Mesenchymal stem cell (in vitro differentiated cells and primary cell): ENCODE results near the gene PNPLA1.

Source experiments
- DNase-seq: peaks from one replicate; pipeline ENCODE4 v3.0.0-alpha.2; 2013
- H2AFZ ChIP-seq: one replicate; pipeline ENCODE4 v1.6.1; 2013; ENCODE audit warnings: low read depth, mild to moderate bottlenecking, control low read depth, inconsistent platforms, low read length, moderate library complexity
- H2AK5ac ChIP-seq: 2 replicates; pipeline ENCODE4 v1.6.1; 2013; ENCODE audit warnings: low read length, moderate library complexity, mild to moderate bottlenecking, inconsistent platforms; ENCODE audit not compliant: severe bottlenecking
- H2BK120ac ChIP-seq: one replicate; pipeline ENCODE4 v1.6.1; 2013; ENCODE audit warnings: low read depth, mild to moderate bottlenecking, inconsistent platforms, low read length, moderate library complexity
- H2BK12ac ChIP-seq, 2 experiments: one replicate each; pipeline ENCODE4 v1.6.1; 2013; ENCODE audit warnings: inconsistent platforms in 2 of 2, low read length in 2 of 2, mild to moderate bottlenecking in 2 of 2, moderate library complexity in 2 of 2, control low read depth in 1 of 2
- H2BK15ac ChIP-seq: one replicate; pipeline ENCODE4 v1.6.1; 2013; ENCODE audit warnings: mild to moderate bottlenecking, low read depth, inconsistent platforms; ENCODE audit not compliant: poor library complexity, severe bottlenecking
- H2BK5ac ChIP-seq: 2 replicates; pipeline ENCODE4 v1.6.1; 2013; ENCODE audit warnings: low read depth, mild to moderate bottlenecking, low read length, control low read depth, inconsistent platforms; ENCODE audit not compliant: poor library complexity, severe bottlenecking
- H3K14ac ChIP-seq, 2 experiments: one replicate each; pipeline ENCODE4 v1.6.1; 2013; ENCODE audit warnings: inconsistent platforms in 2 of 2, low read length in 2 of 2, control low read depth in 1 of 2, mild to moderate bottlenecking in 1 of 2, moderate library complexity in 1 of 2
- H3K18ac ChIP-seq, 2 experiments: one replicate each; pipeline ENCODE4 v1.6.1; 2013; ENCODE audit warnings: inconsistent platforms in 2 of 2, low read length in 2 of 2, control low read depth in 1 of 2, low read depth in 1 of 2, mild to moderate bottlenecking in 1 of 2
- H3K23ac ChIP-seq, 2 experiments: one replicate each; pipeline ENCODE4 v1.6.1; 2013; ENCODE audit warnings: inconsistent platforms in 2 of 2, low read length in 2 of 2, mild to moderate bottlenecking in 2 of 2, moderate library complexity in 2 of 2, control low read depth in 1 of 2
- H3K27ac ChIP-seq: 2 replicates; pipeline ENCODE4 v1.5.1; 2013; ENCODE audit warnings: mild to moderate bottlenecking, moderate library complexity, low read length, control low read depth, inconsistent platforms; ENCODE audit not compliant: poor library complexity, severe bottlenecking
- H3K27me3 ChIP-seq, 2 experiments: 2 replicates each; pipeline versions ENCODE4 v1.6.1 to v1.7.0; 2013; ENCODE audit warnings: low read length in 2 of 2, mild to moderate bottlenecking in 2 of 2, moderate library complexity in 2 of 2, control low read depth in 1 of 2, inconsistent platforms in 1 of 2; ENCODE audit not compliant: control insufficient read depth in 1 of 2, insufficient read depth in 1 of 2
- H3K36me3 ChIP-seq, 2 experiments: 2 replicates each; pipeline versions ENCODE4 v1.6.1 to v1.7.0; 2013; ENCODE audit warnings: low read length in 2 of 2, control low read depth in 1 of 2, inconsistent platforms in 1 of 2, low read depth in 1 of 2, mild to moderate bottlenecking in 1 of 2; ENCODE audit not compliant: insufficient read depth in 2 of 2, control insufficient read depth in 1 of 2
- H3K4ac ChIP-seq, 2 experiments: one replicate each; pipeline ENCODE4 v1.6.1; 2013; ENCODE audit warnings: inconsistent platforms in 2 of 2, low read length in 2 of 2, mild to moderate bottlenecking in 2 of 2, moderate library complexity in 2 of 2, control low read depth in 1 of 2, low read depth in 1 of 2
- H3K4me1 ChIP-seq: 2 replicates; pipeline ENCODE4 v1.6.1; 2013; ENCODE audit warnings: low read depth, low read length, control low read depth; ENCODE audit not compliant: control insufficient read depth, insufficient read depth
- H3K4me2 ChIP-seq: 2 replicates; pipeline ENCODE4 v1.6.1; 2013; ENCODE audit warnings: low read length, mild to moderate bottlenecking, inconsistent platforms; ENCODE audit not compliant: poor library complexity, severe bottlenecking
- H3K4me3 ChIP-seq, 2 experiments: 2 replicates each; pipeline versions ENCODE4 v1.5.1 to v1.7.0; 2013; ENCODE audit warnings: low read length in 2 of 2, mild to moderate bottlenecking in 2 of 2, control low read depth in 1 of 2, low read depth in 1 of 2; ENCODE audit not compliant: insufficient read depth in 1 of 2
- H3K79me1 ChIP-seq: replicated peaks from 2 replicates; pipeline ENCODE4 v1.6.1; 2013; ENCODE audit warnings: mild to moderate bottlenecking, control low read depth, low read length, inconsistent platforms; ENCODE audit not compliant: poor library complexity, severe bottlenecking
- H3K9ac ChIP-seq: 2 replicates; pipeline ENCODE4 v1.7.0; 2013; ENCODE audit warnings: mild to moderate bottlenecking, low read length, moderate library complexity
- H3K9me3 ChIP-seq: 2 replicates; pipeline ENCODE4 v1.7.0; 2013; ENCODE audit warnings: mild to moderate bottlenecking, low read length; ENCODE audit not compliant: control insufficient read depth
- H4K8ac ChIP-seq: one replicate; pipeline ENCODE4 v1.6.1; 2013; ENCODE audit warnings: inconsistent platforms, mild to moderate bottlenecking, low read length, moderate library complexity
- H4K91ac ChIP-seq: one replicate; pipeline ENCODE4 v1.6.1; 2013; ENCODE audit warnings: mild to moderate bottlenecking, low read length, inconsistent platforms
- WGBS: methylation state at CpG from one replicate; pipeline ENCODE4 v1.1.7; 2013; ENCODE audit warnings: mixed read lengths; 5-methylcytosine and 5-hydroxymethylcytosine counted together

PNPLA1 gene

DNA sequence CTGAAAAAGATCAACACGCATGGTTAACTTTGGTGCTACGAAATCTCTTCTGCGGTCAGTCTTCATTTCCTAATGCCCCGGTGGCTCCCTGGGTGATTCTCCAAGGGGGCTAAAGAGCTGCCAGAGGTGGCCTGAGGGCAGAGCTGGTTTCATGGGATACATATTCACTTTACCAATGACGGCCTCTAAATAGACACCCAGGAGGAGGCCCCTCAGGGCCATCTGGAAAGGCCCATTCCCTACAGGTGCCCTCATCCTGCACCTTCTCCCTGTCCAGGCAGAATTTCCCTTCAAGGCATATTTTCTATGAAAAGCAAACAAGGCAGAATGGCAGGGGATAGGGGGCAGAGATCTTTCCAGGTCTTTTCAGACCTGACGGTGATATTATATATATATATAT is 54.3 kb downstream of the PNPLA1 start:
- no peak overlapping the region for H3K4me2 ChIP-seq
- H4K91ac ChIP-seq = no peak overlapping the region
- H2AK5ac ChIP-seq = no peak overlapping the region
- H3K27me3 ChIP-seq = peaks cover 45 to 76% of the 10 kb centered on the region in 2 experiments
- no peak overlapping the region for H3K23ac ChIP-seq
- no peak overlapping the region for H3K27ac ChIP-seq
- H3K4me3 ChIP-seq = no peak overlapping the region
- no peak overlapping the region for H2AFZ ChIP-seq
- no peak overlapping the region for H4K8ac ChIP-seq
- H3K18ac ChIP-seq = no peak overlapping the region
- peaks cover 4% of the 10 kb centered on the region for H3K4me1 ChIP-seq
- H3K9me3 ChIP-seq = no peaks in the 10 kb centered on the region
- H3K9ac ChIP-seq = no peak overlapping the region
- no peak overlapping the region for H2BK120ac ChIP-seq
- H3K79me1 ChIP-seq = no peaks in the 10 kb centered on the region
- 97% methylated on average over 5 of the region's 6 CpGs for WGBS
- H3K4ac ChIP-seq = no peak overlapping the region
- no peak overlapping the region for H2BK12ac ChIP-seq
- H2BK5ac ChIP-seq = no peak overlapping the region
- DNase-seq = no peak
- no peak overlapping the region for H3K14ac ChIP-seq
- H3K36me3 ChIP-seq = no peaks in the 10 kb centered on the region
- no peak overlapping the region for H2BK15ac ChIP-seq

DNA sequence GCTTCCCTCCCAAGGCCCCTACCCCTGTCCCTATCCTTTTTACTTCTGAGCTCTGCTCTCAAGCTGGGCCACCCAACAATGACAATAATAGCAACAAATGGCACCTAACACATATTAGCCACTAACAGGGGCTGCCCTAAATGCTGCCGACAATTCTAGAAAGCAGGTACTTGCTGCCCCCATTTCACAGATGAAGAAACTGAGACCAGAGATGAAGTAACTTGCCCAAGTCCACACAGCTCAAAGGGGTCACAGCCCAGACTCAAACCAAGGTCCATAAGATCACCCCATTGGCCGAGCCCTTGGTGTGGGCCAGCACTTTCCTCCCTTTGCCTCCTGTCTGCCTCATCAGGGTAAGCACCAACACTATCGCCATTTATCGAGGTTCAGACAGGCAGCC is 54.9 kb downstream of the PNPLA1 start:
- no peak overlapping the region for H2BK120ac ChIP-seq
- H4K91ac ChIP-seq = no peak overlapping the region
- no peak overlapping the region for H3K9ac ChIP-seq
- no peaks in the 10 kb centered on the region for H3K9me3 ChIP-seq
- no peak overlapping the region for H2AFZ ChIP-seq
- no peak overlapping the region for H4K8ac ChIP-seq
- no peaks in the 10 kb centered on the region for H3K79me1 ChIP-seq
- 91% methylated on average over 4 of the region's 4 CpGs for WGBS
- H3K18ac ChIP-seq = no peak overlapping the region
- peaks cover 47 to 75% of the 10 kb centered on the region in 2 experiments for H3K27me3 ChIP-seq
- H2AK5ac ChIP-seq = no peak overlapping the region
- no peak overlapping the region for H3K23ac ChIP-seq
- no peak overlapping the region for H2BK5ac ChIP-seq
- no peak overlapping the region for H3K4me2 ChIP-seq
- H3K14ac ChIP-seq = peak overlapping the region in 1 of 2 experiments; percentile 10
- H2BK12ac ChIP-seq = no peak overlapping the region
- H3K27ac ChIP-seq = no peak overlapping the region
- H3K4ac ChIP-seq = no peak overlapping the region
- H2BK15ac ChIP-seq = peak overlapping the region; percentile 30
- no peak overlapping the region for H3K4me3 ChIP-seq
- H3K4me1 ChIP-seq = peaks cover 4% of the 10 kb centered on the region
- H3K36me3 ChIP-seq = no peaks in the 10 kb centered on the region
- DNase-seq = no peak

DNA sequence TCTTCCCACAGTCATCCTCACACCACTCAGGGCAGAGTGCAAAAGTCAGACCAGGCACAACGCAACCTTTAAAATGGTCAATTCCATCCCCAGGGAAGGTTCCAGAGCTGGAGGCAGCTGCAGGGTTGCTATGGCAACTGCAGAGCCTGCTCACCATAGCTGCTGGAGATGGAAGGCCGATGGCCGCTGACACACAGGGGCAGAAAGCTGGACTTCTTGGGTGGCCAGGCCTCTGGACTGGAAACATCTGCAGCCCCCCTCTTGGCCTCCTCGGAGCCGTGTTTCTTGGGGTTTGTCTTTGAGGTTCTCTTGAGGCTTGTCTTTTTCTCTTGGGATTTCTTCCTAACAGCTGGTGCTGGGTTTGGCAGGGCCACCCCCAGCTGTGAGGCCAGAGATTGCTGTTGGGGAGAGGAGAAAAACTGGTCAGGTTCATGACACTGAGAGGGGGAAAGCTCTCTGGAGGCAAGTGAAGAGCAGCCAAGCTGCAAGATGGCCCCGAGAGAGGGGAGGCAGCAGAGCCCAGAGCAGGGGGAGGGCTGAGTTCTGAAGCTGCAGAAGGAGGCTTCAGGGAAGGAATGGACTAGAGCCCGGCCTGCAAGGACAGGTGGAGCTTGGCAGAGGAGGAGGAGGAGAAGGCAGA is 56.6 kb downstream of the PNPLA1 start:
- Histone ChIP-seq H3K4me2 (no peak overlapping the region), H2AK5ac (no peak overlapping the region), H3K36me3 (no peaks in the 10 kb centered on the region), H3K27ac (no peak overlapping the region), H4K8ac (no peak overlapping the region), H2BK12ac (no peak overlapping the region), H2BK5ac (no peak overlapping the region), H3K4me3 (no peak overlapping the region), H4K91ac (no peak overlapping the region), H2BK15ac (no peak overlapping the region), H3K4me1 (peaks cover 11% of the 10 kb centered on the region), H2BK120ac (no peak overlapping the region), H3K4ac (no peak overlapping the region), H3K23ac (no peak overlapping the region), H3K9me3 (no peaks in the 10 kb centered on the region), H3K79me1 (no peaks in the 10 kb centered on the region), H2AFZ (no peak overlapping the region), H3K14ac (no peak overlapping the region), H3K9ac (no peak overlapping the region), H3K18ac (no peak overlapping the region), H3K27me3 (peaks cover 58 to 76% of the 10 kb centered on the region in 2 experiments)
- no peak for DNase-seq
- WGBS = 69% methylated on average over 7 of the region's 7 CpGs

DNA sequence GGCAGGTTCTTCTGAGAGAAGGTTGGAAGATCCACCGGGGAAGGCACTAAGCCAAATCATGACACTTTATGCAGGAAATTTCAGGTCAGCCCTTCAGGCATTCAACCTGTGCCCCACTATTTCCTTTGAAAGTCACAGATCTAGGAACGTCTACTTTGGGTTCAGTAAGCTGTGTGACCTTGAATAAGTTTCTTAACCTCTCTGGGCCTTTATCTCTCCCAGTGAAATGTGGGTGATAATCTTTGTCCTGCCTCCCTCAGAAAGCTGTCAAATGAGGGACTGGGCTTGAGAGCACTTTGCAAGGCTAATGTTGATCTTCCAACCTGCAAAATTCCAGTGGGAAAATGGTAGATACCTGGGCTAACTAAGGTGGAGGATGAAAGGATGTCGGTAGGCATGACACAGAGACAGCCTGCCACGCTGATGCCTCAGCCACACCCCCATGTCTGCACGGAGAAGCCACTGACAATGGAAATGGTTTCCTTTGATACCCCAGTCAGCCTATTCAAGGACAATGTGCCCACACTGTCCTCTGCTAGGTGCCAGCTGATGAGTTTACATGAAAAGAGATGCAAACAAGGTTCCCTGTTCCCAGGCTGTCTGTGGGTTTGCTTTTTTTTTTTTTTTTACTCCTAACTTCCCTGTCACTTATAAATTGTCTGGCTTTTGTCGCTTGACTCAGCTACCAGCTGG is 57.5 kb downstream of the PNPLA1 start:
- no peak overlapping the region for H3K14ac ChIP-seq
- H3K79me1 ChIP-seq = no peaks in the 10 kb centered on the region
- WGBS = 52% methylated on average over 6 of the region's 6 CpGs
- no peak overlapping the region for H4K91ac ChIP-seq
- no peak for DNase-seq
- H3K4me1 ChIP-seq = peaks cover 11% of the 10 kb centered on the region
- no peaks in the 10 kb centered on the region for H3K9me3 ChIP-seq
- H2BK120ac ChIP-seq = no peak overlapping the region
- H2BK15ac ChIP-seq = no peak overlapping the region
- peaks cover 63 to 84% of the 10 kb centered on the region in 2 experiments for H3K27me3 ChIP-seq
- no peak overlapping the region for H3K18ac ChIP-seq
- no peak overlapping the region for H2BK5ac ChIP-seq
- no peak overlapping the region for H4K8ac ChIP-seq
- no peak overlapping the region for H3K4me2 ChIP-seq
- no peak overlapping the region for H3K27ac ChIP-seq
- no peak overlapping the region for H3K23ac ChIP-seq
- no peak overlapping the region for H2AK5ac ChIP-seq
- H3K36me3 ChIP-seq = no peaks in the 10 kb centered on the region
- H3K4ac ChIP-seq = no peak overlapping the region
- H2BK12ac ChIP-seq = no peak overlapping the region
- H2AFZ ChIP-seq = no peak overlapping the region
- H3K4me3 ChIP-seq = no peak overlapping the region
- H3K9ac ChIP-seq = no peak overlapping the region
